ENCODE results near the gene MGST3. TPM values are rescaled to one million over a fixed set of nuclear protein-coding genes. Genes with fewer than 3 reads are reported as not detected.
"Not testable (repeated sequence)": the region's sequence is repeated elsewhere in the genome, so short reads cannot be mapped to it uniquely, and the experiment has no call there.

The MGST3 gene
- total and polyA plus RNA-seq, 4 donors, result 199 to 277 (median 217) TPM

DNA sequence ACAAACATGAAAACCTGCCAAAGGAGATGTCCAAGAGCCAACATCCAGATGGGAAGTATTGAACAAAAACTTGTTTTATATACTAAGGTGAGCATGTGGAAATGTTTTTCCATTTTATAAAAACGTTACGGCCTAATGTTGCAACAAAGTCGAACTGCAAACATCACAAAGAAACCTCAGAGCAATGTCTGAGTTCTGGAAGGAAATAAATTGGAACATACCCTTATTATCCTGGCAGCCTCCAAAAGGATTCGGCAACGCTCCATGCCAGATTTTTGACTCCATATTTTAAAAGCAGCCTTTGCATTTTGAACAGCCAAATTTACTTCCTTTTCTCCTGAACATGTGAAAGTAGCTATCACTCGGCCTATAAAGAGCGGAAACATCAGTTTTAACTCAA lies 64.0 kb downstream of the MGST3 start:
- H3K36me3 ChIP-seq (ENCODE audit: control insufficient read depth in 1 of 2, insufficient read depth in 2 of 2, low read length in 1 of 2), result no peaks in the 10 kb centered on the region
- ATAC-seq (ENCODE audit: low FRiP score), result no peak
- no peaks in the 10 kb centered on the region for H3K9me3 ChIP-seq (ENCODE audit: control insufficient read depth, low read length)
- no peak for DNase-seq
- H3K27me3 ChIP-seq (ENCODE audit: control insufficient read depth in 1 of 2, insufficient read depth in 2 of 2, low read length in 1 of 2), result no peaks in the 10 kb centered on the region
- H3K4me1 ChIP-seq (ENCODE audit: control insufficient read depth in 1 of 2, insufficient read depth in 2 of 2, low read length in 2 of 2), result no peaks in the 10 kb centered on the region
- intact Hi-C loops (cut with DNase I), result loop anchor here (5.0 to 10.0 kb wide), 3 partner anchors 90 to 202 kb away; no protein-coding TSS in a partner anchor
- H3K4me3 ChIP-seq (ENCODE audit: low read length in 2 of 2), result no peak overlapping the region
- WGBS, 2 donors, result 24% methylated on average over 7 of the region's 7 CpGs
- no peak overlapping the region for H3K27ac ChIP-seq (ENCODE audit: low read depth in 1 of 2, low read length in 2 of 2)

DNA sequence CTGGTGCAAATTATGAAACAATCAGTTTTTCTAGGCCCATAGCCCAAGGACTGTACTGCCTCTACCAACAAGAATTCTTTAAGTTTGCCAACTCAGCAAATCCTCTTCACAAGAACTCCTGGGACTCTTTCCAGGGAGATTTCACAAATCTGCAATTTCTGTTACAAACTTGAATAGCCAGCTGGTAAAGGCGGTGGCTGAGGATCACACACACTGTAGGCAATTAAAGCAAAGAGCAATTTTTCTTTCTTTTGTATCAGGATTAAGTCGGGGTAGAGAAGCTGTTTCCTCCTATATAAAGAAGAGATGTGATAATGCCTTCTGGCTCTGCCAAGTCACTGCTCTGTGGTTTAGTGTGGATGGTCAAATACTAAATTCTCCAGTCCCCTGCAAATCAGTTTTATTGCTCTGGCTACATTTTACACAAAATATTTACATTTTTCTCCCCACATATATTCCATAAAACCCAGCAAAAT lies 65.6 kb downstream of the MGST3 start:
- DNase-seq, result no peak
- no peak overlapping the region for H3K27ac ChIP-seq (ENCODE audit: low read depth in 1 of 2, low read length in 2 of 2)
- H3K4me3 ChIP-seq (ENCODE audit: low read length in 2 of 2), result no peak overlapping the region
- peak; percentile 84 for ATAC-seq (ENCODE audit: low FRiP score)
- H3K9me3 ChIP-seq (ENCODE audit: control insufficient read depth, low read length), result no peaks in the 10 kb centered on the region
- intact Hi-C loops (cut with DNase I), result loop anchor here (5.0 to 10.0 kb wide), 3 partner anchors 92 to 201 kb away; no protein-coding TSS in a partner anchor
- H3K27me3 ChIP-seq (ENCODE audit: control insufficient read depth in 1 of 2, insufficient read depth in 2 of 2, low read length in 1 of 2), result no peaks in the 10 kb centered on the region
- no peaks in the 10 kb centered on the region for H3K36me3 ChIP-seq (ENCODE audit: control insufficient read depth in 1 of 2, insufficient read depth in 2 of 2, low read length in 1 of 2)
- no peaks in the 10 kb centered on the region for H3K4me1 ChIP-seq (ENCODE audit: control insufficient read depth in 1 of 2, insufficient read depth in 2 of 2, low read length in 2 of 2)
- 0 to 1% methylated on average over 2 of the region's 2 CpGs for WGBS, 2 donors

DNA sequence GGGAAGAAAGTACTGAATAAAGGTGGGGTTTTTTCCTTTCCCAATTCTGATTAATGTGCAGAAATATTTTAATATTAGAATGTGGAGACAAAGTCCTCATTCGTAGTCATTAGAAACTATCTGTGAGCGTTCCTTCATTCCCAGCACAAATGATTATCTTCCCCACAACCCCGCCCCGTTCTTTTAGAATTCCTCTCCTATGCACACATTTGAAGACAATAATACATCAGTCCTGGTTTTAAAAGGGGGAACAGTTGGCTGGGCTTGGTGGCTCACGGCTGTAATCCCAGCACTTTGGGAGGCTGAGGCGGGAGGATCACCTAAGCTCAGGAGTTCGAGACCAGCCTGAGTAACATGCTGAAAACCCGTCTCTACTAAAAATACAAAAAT lies 66.5 kb downstream of the MGST3 start:
- 61 to 62% methylated on average over 8 of the region's 8 CpGs for WGBS, 2 donors
- intact Hi-C loops (cut with DNase I), result loop anchor here (5.0 to 10.0 kb wide), 3 partner anchors 93 to 200 kb away; no protein-coding TSS in a partner anchor
- no peaks in the 10 kb centered on the region for H3K27me3 ChIP-seq (ENCODE audit: control insufficient read depth in 1 of 2, insufficient read depth in 2 of 2, low read length in 1 of 2)

DNA sequence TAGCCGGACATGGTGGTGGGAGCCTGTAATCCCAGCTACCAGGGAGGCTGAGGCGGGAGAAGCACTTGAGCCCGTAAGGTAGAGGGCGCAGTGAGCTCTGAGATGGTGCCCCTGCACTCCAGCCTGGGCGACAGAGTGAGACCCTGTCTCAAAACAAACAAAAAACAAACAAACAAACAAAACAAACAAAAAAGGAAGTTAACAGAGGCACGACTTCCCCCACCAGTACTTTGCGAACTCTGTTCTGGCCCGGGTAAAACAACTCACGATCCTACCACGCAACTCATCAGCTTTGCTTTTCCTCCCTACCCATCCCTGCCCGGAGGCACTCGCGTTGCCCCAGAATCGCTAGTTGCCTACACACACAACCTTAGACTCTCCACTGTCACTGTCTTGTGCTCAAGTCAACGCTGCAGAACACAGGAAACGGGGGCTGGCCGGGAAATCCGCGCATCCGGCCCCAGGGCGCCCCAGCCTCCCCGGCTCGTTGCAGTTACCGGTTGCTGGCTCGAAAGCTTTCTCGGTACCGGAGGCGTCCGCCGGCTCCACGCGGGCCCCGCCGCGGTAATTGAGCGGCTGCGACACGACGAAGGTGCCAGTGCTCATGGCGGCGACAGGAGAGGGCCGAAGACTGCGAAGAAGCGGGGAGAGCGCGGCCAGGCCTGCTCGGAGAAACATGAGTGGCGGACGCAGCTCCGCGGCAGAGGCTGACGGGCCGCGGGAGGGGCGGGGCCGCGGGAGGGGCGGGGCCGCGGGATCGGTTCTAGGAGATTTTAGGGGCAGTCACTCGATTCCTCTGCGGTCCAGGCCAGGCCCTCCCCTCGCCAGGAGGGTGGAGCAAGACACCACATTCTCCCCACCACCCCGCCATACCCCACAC lies 67.1 kb downstream of the MGST3 start, which contains the start of gene ALDH9A1:
TSS of gene ALDH9A1 (minus strand) at position 682 of the 880 bp plus-strand sequence. CDS start at position 678, 4 bp downstream.
- Histone ChIP-seq H3K27me3 (ENCODE audit: control insufficient read depth in 1 of 2, insufficient read depth in 2 of 2, low read length in 1 of 2) (no peaks in the 10 kb centered on the region), H3K9me3 (ENCODE audit: control insufficient read depth, low read length) (no peaks in the 10 kb centered on the region), H3K4me3 (ENCODE audit: low read length in 2 of 2) (peak within 1 kb of the TSS; percentile 72 to 91), H3K4me1 (ENCODE audit: control insufficient read depth in 1 of 2, insufficient read depth in 2 of 2, low read length in 2 of 2) (no peaks in the 10 kb centered on the region), H3K27ac (ENCODE audit: low read depth in 1 of 2, low read length in 2 of 2) (peak within 1 kb of the TSS; percentile 72 to 73), H3K36me3 (ENCODE audit: control insufficient read depth in 1 of 2, insufficient read depth in 2 of 2, low read length in 1 of 2) (no peaks in the 10 kb centered on the region)
- 1% methylated on average over 47 to 65 of the region's 65 CpGs for WGBS, 2 donors
- intact Hi-C loops (cut with DNase I), result loop anchor here (2.0 to 10.0 kb wide), 5 partner anchors 67 to 199 kb away; partner anchors contain the start of genes MGST3 (in 1 of the 2) and TMCO1 (in 1 of the 2)
- ATAC-seq (ENCODE audit: low FRiP score) (peak; percentile 96), DNase-seq (peak; percentile 94 to 96)

More for the DNA sequence above, 66.5 kb downstream of the MGST3 start:
- peak overlapping the region in 1 of 2 donors; percentile 73 for H3K27ac ChIP-seq (ENCODE audit: low read depth in 1 of 2, low read length in 2 of 2)
- H3K4me3 ChIP-seq (ENCODE audit: low read length in 2 of 2), result peak overlapping the region in 1 of 2 donors; percentile 72
- no peaks in the 10 kb centered on the region for H3K36me3 ChIP-seq (ENCODE audit: control insufficient read depth in 1 of 2, insufficient read depth in 2 of 2, low read length in 1 of 2)
- H3K4me1 ChIP-seq (ENCODE audit: control insufficient read depth in 1 of 2, insufficient read depth in 2 of 2, low read length in 2 of 2), result no peaks in the 10 kb centered on the region
- H3K9me3 ChIP-seq (ENCODE audit: control insufficient read depth, low read length), result no peaks in the 10 kb centered on the region
- ATAC-seq (ENCODE audit: low FRiP score) (no peak), DNase-seq (no peak)

DNA sequence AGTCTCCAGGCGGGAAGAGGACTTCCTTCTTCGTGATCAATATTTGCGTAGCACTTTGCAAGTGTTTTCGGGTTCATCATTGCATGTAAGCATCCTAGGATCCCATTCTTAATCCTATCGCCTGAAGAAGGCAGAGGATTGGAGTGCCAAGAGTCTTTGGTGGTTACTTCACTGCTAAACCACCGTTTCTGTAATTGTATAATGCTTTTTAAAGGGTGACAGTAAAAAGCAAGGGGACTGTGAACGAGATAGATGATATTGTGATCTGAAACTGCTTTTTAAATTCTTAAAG lies 67.7 kb downstream of the MGST3 start:
- H3K36me3 ChIP-seq (ENCODE audit: control insufficient read depth in 1 of 2, insufficient read depth in 2 of 2, low read length in 1 of 2), result no peaks in the 10 kb centered on the region
- H3K4me3 ChIP-seq (ENCODE audit: low read length in 2 of 2), result peak overlapping the region; percentile 72 to 91
- peak overlapping the region in 1 of 2 donors; percentile 64 for H3K27ac ChIP-seq (ENCODE audit: low read depth in 1 of 2, low read length in 2 of 2)
- H3K9me3 ChIP-seq (ENCODE audit: control insufficient read depth, low read length), result no peaks in the 10 kb centered on the region
- no peaks in the 10 kb centered on the region for H3K27me3 ChIP-seq (ENCODE audit: control insufficient read depth in 1 of 2, insufficient read depth in 2 of 2, low read length in 1 of 2)
- no peaks in the 10 kb centered on the region for H3K4me1 ChIP-seq (ENCODE audit: control insufficient read depth in 1 of 2, insufficient read depth in 2 of 2, low read length in 2 of 2)
- intact Hi-C loops (cut with DNase I), result loop anchor here (2.0 to 10.0 kb wide), 5 partner anchors 68 to 199 kb away; partner anchors contain the start of genes MGST3 (in 1 of the 2) and TMCO1 (in 1 of the 2)
- ATAC-seq (ENCODE audit: low FRiP score) (no peak), DNase-seq (no peak)
- 0% methylated on average over 7 of the region's 7 CpGs for WGBS, 2 donors

DNA sequence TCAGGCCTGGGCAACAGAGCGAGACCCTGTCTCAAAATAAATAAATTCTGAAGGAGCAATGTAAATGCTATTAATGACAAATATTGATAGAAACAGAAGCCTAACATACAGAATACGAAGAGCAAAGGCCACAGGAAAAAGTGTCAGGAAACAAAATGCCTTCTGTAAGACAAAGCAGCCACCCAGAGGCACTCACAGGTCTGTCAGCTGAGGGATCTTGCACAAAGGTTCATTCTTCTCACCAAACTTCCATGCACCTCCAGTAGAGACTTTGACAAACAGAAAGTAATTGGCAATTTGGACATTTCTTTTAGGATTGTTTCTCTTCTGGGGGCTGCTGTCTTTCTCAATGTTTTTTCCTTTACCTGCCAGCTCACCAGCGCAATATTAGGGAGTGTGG lies 68.5 kb downstream of the MGST3 start:
- Histone ChIP-seq H3K4me3 (ENCODE audit: low read length in 2 of 2) (no peak overlapping the region), H3K4me1 (ENCODE audit: control insufficient read depth in 1 of 2, insufficient read depth in 2 of 2, low read length in 2 of 2) (no peaks in the 10 kb centered on the region), H3K9me3 (ENCODE audit: control insufficient read depth, low read length) (no peaks in the 10 kb centered on the region), H3K27me3 (ENCODE audit: control insufficient read depth in 1 of 2, insufficient read depth in 2 of 2, low read length in 1 of 2) (no peaks in the 10 kb centered on the region), H3K36me3 (ENCODE audit: control insufficient read depth in 1 of 2, insufficient read depth in 2 of 2, low read length in 1 of 2) (no peaks in the 10 kb centered on the region), H3K27ac (ENCODE audit: low read depth in 1 of 2, low read length in 2 of 2) (no peak overlapping the region)
- intact Hi-C loops (cut with DNase I), result loop anchor here (2.0 to 10.0 kb wide), 5 partner anchors 69 to 198 kb away; partner anchors contain the start of genes MGST3 (in 1 of the 2) and TMCO1 (in 1 of the 2)
- 93 to 96% methylated on average over 3 of the region's 3 CpGs for WGBS, 2 donors
- DNase-seq (no peak), ATAC-seq (ENCODE audit: low FRiP score) (no peak)

DNA sequence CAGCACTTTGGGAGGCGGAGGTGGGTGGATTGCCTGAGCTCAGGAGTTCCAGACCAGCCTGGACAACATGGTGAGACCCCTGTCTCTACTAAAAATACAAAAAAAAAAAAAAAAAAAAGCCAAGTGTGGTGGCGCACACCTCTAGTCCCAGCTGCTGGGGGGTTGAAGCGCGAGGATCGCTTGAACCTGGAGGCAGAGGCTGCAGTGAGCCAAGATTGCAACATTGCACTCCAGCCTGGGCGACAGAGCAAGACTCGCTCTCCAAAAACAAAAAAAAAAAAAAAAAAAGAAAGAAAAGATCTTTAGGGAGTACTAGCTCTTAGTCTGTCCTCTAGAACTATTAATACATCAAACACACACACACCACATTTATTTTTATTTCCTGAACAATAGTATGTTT lies 70.9 kb downstream of the MGST3 start:
- intact Hi-C loops (cut with DNase I), result loop anchor here in 1 of 2 donors (10.0 kb wide), 1 partner anchor 123 kb away; the partner anchor contains the start of gene UCK2
- not testable (repeated sequence) for H3K27ac ChIP-seq (ENCODE audit: low read depth in 1 of 2, low read length in 2 of 2); H3K9me3 ChIP-seq (ENCODE audit: control insufficient read depth, low read length); H3K4me1 ChIP-seq (ENCODE audit: control insufficient read depth in 1 of 2, insufficient read depth in 2 of 2, low read length in 2 of 2); H3K4me3 ChIP-seq (ENCODE audit: low read length in 2 of 2); H3K36me3 ChIP-seq (ENCODE audit: control insufficient read depth in 1 of 2, insufficient read depth in 2 of 2, low read length in 1 of 2); H3K27me3 ChIP-seq (ENCODE audit: control insufficient read depth in 1 of 2, insufficient read depth in 2 of 2, low read length in 1 of 2); ATAC-seq (ENCODE audit: low FRiP score); DNase-seq
- 84 to 93% methylated on average over 7 of the region's 7 CpGs for WGBS, 2 donors

DNA sequence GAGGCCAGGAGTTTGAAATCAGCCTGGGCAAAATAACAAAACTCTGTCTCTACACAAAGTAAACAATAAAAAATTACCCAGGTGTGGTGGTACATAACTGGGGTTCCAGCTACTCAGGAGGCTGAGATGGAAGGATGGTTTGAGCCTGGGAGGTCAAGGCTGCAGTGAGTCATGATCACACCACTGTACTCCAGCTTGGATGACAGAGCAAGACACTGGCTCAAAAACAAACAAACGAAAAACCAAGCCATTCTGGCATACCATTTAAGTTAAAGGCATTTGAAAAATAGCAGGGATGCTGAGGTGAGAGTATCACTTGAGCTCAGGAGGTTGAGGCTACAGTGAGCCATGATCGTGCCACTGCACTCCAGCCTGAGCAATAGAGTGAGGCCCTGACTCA lies 72.6 kb downstream of the MGST3 start:
- H3K27me3 ChIP-seq (ENCODE audit: control insufficient read depth in 1 of 2, insufficient read depth in 2 of 2, low read length in 1 of 2), result no peaks in the 10 kb centered on the region
- no peaks in the 10 kb centered on the region for H3K36me3 ChIP-seq (ENCODE audit: control insufficient read depth in 1 of 2, insufficient read depth in 2 of 2, low read length in 1 of 2)
- H3K4me3 ChIP-seq (ENCODE audit: low read length in 2 of 2), result no peak overlapping the region
- no peak overlapping the region for H3K27ac ChIP-seq (ENCODE audit: low read depth in 1 of 2, low read length in 2 of 2)
- H3K4me1 ChIP-seq (ENCODE audit: control insufficient read depth in 1 of 2, insufficient read depth in 2 of 2, low read length in 2 of 2), result no peaks in the 10 kb centered on the region
- H3K9me3 ChIP-seq (ENCODE audit: control insufficient read depth, low read length), result peaks cover 2% of the 10 kb centered on the region
- no peak for DNase-seq
- ATAC-seq (ENCODE audit: low FRiP score), result no peak
- 79 to 84% methylated on average over 2 of the region's 2 CpGs for WGBS, 2 donors
- intact Hi-C loops (cut with DNase I), result loop anchor here in 1 of 2 donors (10.0 kb wide), 1 partner anchor 121 kb away; the partner anchor contains the start of gene UCK2

All from aorta (tissue), 5 donors.